ENCODE data around the gene PLTP.

GRCh38 chr20:45933266-45934045 is 21.5 kb upstream of the PLTP start:
- TF ChIP-seq CTCF (IDR thresholded peaks at IDR 0.05) = peak in 3 of 4 experiments; percentile 10 to 29 (median 23)
- peak in 1 of 2 donors; percentile 22 for TF ChIP-seq POLR2A (IDR thresholded peaks at IDR 0.05)
